ENCODE results near the gene BTG4.

The BTG4 gene

DNA sequence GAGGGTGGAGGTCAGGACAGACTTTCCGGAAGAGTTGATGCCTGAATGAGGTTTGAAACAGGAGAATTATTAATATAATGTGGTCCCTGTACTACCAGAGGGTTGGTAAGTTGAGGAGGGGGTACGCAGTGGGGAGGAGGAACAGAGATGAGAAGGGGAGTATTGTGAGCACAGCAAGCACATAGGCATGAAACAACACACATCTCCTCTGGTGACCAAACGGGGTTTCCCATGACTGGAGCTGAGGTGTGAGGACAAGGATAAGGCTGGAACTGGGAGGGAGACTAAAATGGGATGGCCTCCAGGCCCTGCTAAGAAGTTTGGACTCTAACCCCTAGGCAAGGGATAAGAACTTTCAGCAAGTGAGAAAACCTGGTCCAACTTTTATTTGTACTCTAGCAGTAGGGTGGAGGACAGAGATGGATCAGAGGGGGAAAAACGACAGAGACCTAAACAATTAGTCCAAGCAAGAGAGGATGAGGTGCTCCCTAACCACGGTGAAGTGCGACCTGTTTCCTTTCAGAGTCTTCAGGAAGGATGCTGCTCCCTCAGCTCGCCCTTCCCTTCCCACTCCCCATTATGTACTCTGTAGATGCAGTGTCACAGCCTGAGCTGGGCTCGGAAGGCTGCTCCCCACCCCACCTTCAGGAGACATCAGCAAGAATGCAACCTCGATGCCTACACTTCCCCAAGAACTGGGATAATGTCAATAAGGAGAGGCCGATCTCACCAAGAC, 59.2 kb downstream of the BTG4 start:
- no peak for DNase-seq

- no peak for DNase-seq
These were observed 60.0 kb downstream of the BTG4 start for GRCh38 chr11:111452146-111452545.

DNA sequence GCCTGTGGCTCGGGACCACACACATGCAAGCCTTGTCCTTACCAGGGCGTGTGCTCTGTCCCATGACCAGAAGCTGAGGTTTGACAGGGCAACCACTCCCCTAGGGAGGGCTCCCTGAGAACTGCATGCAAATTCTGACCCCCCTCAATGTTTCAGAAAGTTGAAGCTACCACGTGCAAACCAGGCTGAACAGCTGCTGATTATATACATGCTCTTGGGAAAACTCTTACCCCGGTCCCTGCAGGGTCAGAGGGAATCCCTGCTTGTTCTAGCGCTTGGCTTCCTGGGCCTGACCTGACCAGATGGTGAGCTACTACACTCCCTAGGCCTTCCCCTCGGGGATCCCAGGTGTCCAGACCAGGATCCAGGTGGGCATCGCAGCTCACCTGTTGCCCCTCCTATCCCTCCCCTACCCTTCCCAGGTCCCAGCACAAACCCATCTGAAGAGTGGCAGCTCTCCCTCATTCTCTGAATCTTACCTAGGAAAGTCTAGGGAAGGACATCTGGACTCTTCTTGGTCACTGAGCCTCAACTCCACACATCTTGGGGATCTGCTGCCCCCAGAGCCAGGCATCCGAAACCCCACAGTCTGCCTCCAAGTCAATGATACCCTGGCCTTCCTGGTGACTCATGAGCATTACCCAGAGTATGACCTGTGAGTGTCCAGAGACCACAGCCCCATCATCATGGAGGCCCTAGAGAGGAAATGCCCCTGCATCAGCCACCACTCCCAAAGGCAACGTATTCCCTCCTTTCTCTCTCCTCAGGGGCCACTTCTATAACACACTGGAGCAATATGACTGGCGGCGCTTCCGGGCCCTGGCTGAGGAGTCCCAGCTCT, 61.5 kb downstream of the BTG4 start:
- DNase-seq, result no peak

- DNase-seq, result no peak
These were observed 62.3 kb downstream of the BTG4 start for GRCh38 chr11:111449696-111450479.

GRCh38 chr11:111448831-111449557, 63.2 kb downstream of the BTG4 start:
- no peak for DNase-seq

- DNase-seq, result no peak
These were observed 63.8 kb downstream of the BTG4 start for GRCh38 chr11:111448414-111448813.

- no peak for DNase-seq
These were observed 64.3 kb downstream of the BTG4 start for GRCh38 chr11:111447931-111448330.

GRCh38 chr11:111447112-111447471, 65.1 kb downstream of the BTG4 start:
- no peak for DNase-seq

DNA sequence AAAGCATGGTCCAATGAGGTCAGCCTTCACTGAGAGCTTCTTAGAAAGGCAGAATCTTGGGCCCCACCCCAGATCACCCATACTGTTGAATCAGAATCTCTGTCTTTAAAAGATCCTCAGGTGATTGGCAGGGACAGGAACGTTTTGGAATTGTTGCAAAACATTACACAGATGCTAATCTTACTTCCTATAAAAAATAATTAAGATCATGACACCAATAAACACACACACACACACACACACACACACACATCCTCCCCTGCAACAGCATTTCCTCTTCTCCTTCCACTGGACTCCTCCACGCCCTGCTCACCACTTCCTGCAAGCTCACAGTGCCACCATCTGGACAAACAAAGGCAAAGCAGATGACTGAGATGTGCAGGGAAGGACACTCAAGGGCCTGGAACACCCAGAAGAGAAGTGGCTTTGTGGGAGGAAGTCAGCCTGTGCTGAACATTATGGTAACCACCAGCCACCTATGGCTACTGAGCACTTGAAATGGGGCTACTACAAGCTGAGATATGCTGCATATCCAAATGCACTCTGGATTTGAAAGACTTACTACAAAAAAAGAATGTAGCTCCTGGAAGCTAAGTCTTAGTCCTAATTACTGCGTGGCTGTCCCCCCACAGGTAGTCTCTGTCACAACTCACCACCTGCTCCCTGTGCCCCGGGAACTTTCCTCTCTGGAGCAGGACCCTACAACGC, 65.6 kb downstream of the BTG4 start:
- peak; percentile 94 for DNase-seq

DNA sequence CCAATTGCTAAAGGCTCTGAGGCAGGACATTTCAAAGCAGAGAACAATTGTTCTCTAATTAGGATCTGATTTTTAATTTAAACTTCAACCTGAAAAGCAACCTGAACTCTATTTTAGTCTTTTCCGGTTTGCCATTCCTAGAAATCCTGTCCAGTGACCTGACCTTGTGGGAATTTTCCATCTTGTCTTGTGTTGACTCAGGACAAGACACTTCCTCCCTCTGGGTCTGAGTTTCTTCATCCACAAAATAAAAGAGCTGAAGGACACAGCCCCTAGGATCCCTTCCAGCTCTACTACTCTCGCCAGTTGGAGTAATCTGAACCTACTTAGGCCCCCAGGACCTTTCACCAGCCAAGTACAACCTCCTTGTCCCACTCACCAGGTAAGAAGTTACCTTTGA, 66.6 kb downstream of the BTG4 start:
- DNase-seq, result no peak
